Transverse colon (tissue), 4 donors: Measurements from ENCODE around the gene SPEM1. TPM values are rescaled to one million over a fixed set of nuclear protein-coding genes. Genes with fewer than 3 reads are reported as not detected.
A peak's percentile ranks its signal among the peaks of the same experiment; 100 is the strongest.

Experiments
- DNase-seq: peaks from one replicate; pipeline ENCODE4 v3.0.0-alpha.2; 2019
- H3K27ac ChIP-seq, 4 donors: fragments of 200-600 bp; sonication (generic); 2 replicates each; pipeline ENCODE4 v1.5.1; 2016 to 2018; ENCODE audit warnings: inconsistent platforms in 4 of 4
- H3K27me3 ChIP-seq: fragments of 200-600 bp; sonication (generic); 2 replicates; pipeline ENCODE4 v1.5.1; 2017; ENCODE audit warnings: inconsistent platforms
- H3K36me3 ChIP-seq, 4 donors: fragments of 200-600 bp; sonication (generic); 2 replicates each; pipeline ENCODE4 v1.5.1; 2017 to 2019; ENCODE audit warnings: inconsistent platforms in 4 of 4
- H3K4me1 ChIP-seq, 4 donors: fragments of 200-600 bp; sonication (generic); 2 replicates each; pipeline ENCODE4 v1.5.1; 2017 to 2020; ENCODE audit warnings: inconsistent platforms in 4 of 4
- H3K4me3 ChIP-seq, 4 donors: fragments of 200-600 bp; sonication (generic); 1 replicate in 1 of 4; 2 replicates in 3 of 4; pipeline versions ENCODE4 v1.5.1 to v1.6.1; 2017 to 2019; ENCODE audit warnings: inconsistent platforms in 4 of 4
- H3K9me3 ChIP-seq, 2 donors: fragments of 200-600 bp; sonication (generic); 2 replicates each; pipeline ENCODE4 v1.5.1; 2017 to 2019; ENCODE audit warnings: inconsistent platforms in 2 of 2
- CTCF ChIP-seq, 5 experiments: fragments of 200-600 bp in 3 of 5; fragments of 450-650 bp in 2 of 5; sonication (generic) in 3 of 5; IDR thresholded peaks; 1 replicate in 2 of 5; 2 replicates in 3 of 5; pipeline ENCODE4 v1.5.1; 2016 to 2017; ENCODE audit warnings: antibody characterized with exemption in 5 of 5, inconsistent platforms in 3 of 5, mild to moderate bottlenecking in 2 of 5, moderate library complexity in 1 of 5
- EP300 ChIP-seq: sonication (generic); formaldehyde crosslinking; IDR thresholded peaks from one replicate; pipeline ENCODE4 v1.6.1; 2017; ENCODE audit warnings: antibody characterized with exemption, low read depth
- POLR2A ChIP-seq: fragments of 450-650 bp; IDR thresholded peaks from one replicate; pipeline ENCODE4 v1.6.1; 2016; ENCODE audit warnings: antibody characterized with exemption, mild to moderate bottlenecking, moderate library complexity
- POLR2AphosphoS5 ChIP-seq, 3 donors: sonication (generic); formaldehyde crosslinking; IDR thresholded peaks; one replicate each; pipeline ENCODE4 v1.6.1; 2016; ENCODE audit warnings: antibody characterized with exemption in 3 of 3
- WGBS, 2 donors: methylation state at CpG; one replicate each; pipeline ENCODE4 v1.1.5; 2018; ENCODE audit warnings: low coverage in 1 of 2; 5-methylcytosine and 5-hydroxymethylcytosine counted together
- in situ Hi-C, 4 donors: fragments of 200-750 bp; cut with MboI; loops; one replicate each; pipeline versions ENCODE4 v1.15.0 to v1.15.1; 2017; ENCODE audit warnings: low sequenced_read_pairs in 3 of 4, low pct_ligation_motif_present in 1 of 4, low pct_unique_long_range_greater_than_20kb in 1 of 4
- intact Hi-C: fragments of 100-400 bp; cut with DNase I; formaldehyde crosslinking; loops from one replicate; pipeline ENCODE4 v1.15.1; 2023; ENCODE audit warnings: low total_unique reads
- total RNA-seq, 4 donors: library from RNA; depleted of rRNA; stranded (reverse); fragments of >200 nt; gene quantifications; one replicate each; pipeline ENCODE4 v1.1.0, GENCODE V29; 2016

SPEM1 gene
- total RNA-seq, 4 donors from 2014 or later, result not detected

GRCh38 chr17:7440834-7441195, 20.7 kb downstream of the SPEM1 start:
- Histone ChIP-seq H3K4me1 (peaks cover 26 to 56% (median 43%) of the 10 kb centered on the region in 4 donors), H3K9me3 (no peaks in the 10 kb centered on the region), H3K27ac (no peak overlapping the region), H3K27me3 (peaks cover 56% of the 10 kb centered on the region), H3K4me3 (no peak overlapping the region), H3K36me3 (no peaks in the 10 kb centered on the region)
- in situ Hi-C loops, result no loop called here
- intact Hi-C loops, result no loop called here
- 12% methylated on average over 12 of the region's 12 CpGs; no CpG with 5 or more reads in 1 of the 2 donors for WGBS, 2 donors
- DNase-seq, result peak; percentile 28
- no peak for TF ChIP-seq POLR2A
- TF ChIP-seq POLR2AphosphoS5 (IDR thresholded peaks at IDR 0.05), result no peak
- no peak for TF ChIP-seq EP300
- no peak for TF ChIP-seq CTCF (IDR thresholded peaks at IDR 0.05)

- Histone ChIP-seq H3K4me3 (no peak overlapping the region), H3K4me1 (peaks cover 23 to 56% (median 39%) of the 10 kb centered on the region in 4 donors), H3K27ac (no peak overlapping the region), H3K36me3 (no peaks in the 10 kb centered on the region), H3K9me3 (no peaks in the 10 kb centered on the region), H3K27me3 (peaks cover 59% of the 10 kb centered on the region)
- in situ Hi-C loops, result no loop called here
- 71% methylated on average over 7 of the region's 7 CpGs; no CpG with 5 or more reads in 1 of the 2 donors for WGBS, 2 donors
- no peak for DNase-seq
- TF ChIP-seq POLR2AphosphoS5 (IDR thresholded peaks at IDR 0.05) (no peak), CTCF (IDR thresholded peaks at IDR 0.05) (no peak), EP300 (no peak), POLR2A (no peak)
- intact Hi-C loops, result no loop called here
These were observed 21.1 kb downstream of the SPEM1 start for GRCh38 chr17:7441266-7441665.

- DNase-seq, result no peak
- Histone ChIP-seq H3K27me3 (peaks cover 68% of the 10 kb centered on the region), H3K9me3 (no peaks in the 10 kb centered on the region), H3K36me3 (no peaks in the 10 kb centered on the region), H3K27ac (no peak overlapping the region), H3K4me1 (peaks cover 17 to 52% (median 34%) of the 10 kb centered on the region in 4 donors), H3K4me3 (no peak overlapping the region)
- 73% methylated on average over 2 of the region's 2 CpGs; no CpG with 5 or more reads in 1 of the 2 donors for WGBS, 2 donors
- TF ChIP-seq POLR2AphosphoS5 (IDR thresholded peaks at IDR 0.05) (no peak), CTCF (IDR thresholded peaks at IDR 0.05) (no peak)
- intact Hi-C loops, result no loop called here
- in situ Hi-C loops, result no loop called here
These were observed 22.0 kb downstream of the SPEM1 start for GRCh38 chr17:7442142-7442541.

- Histone ChIP-seq H3K9me3 (no peaks in the 10 kb centered on the region), H3K4me3 (no peak overlapping the region), H3K27me3 (peaks cover 74% of the 10 kb centered on the region), H3K36me3 (no peaks in the 10 kb centered on the region), H3K27ac (no peak overlapping the region), H3K4me1 (peaks cover 13 to 38% (median 25%) of the 10 kb centered on the region in 4 donors)
- DNase-seq, result no peak
- no peak for TF ChIP-seq EP300
- no peak for TF ChIP-seq POLR2A
- TF ChIP-seq POLR2AphosphoS5 (IDR thresholded peaks at IDR 0.05), result no peak
- no peak for TF ChIP-seq CTCF (IDR thresholded peaks at IDR 0.05)
- WGBS, 2 donors, result 88 to 94% methylated on average over 4 to 7 of the region's 7 CpGs
- intact Hi-C loops, result no loop called here
- in situ Hi-C loops, result no loop called here
These were observed 23.7 kb downstream of the SPEM1 start for GRCh38 chr17:7443499-7444485.
